WERI-Rb-1 (cell line): Measurements from ENCODE around the gene PDE8B.

ENCODE experiments used
- DNase-seq: peaks from one replicate; pipeline ENCODE4 v3.0.0-alpha.2; 2020
- H3K27ac ChIP-seq: fragments of 250-450 bp; sonication (Bioruptor Pico); 2 replicates; pipeline ENCODE4 v1.5.1; 2020; ENCODE audit warnings: mild to moderate bottlenecking, moderate library complexity
- H3K27me3 ChIP-seq: fragments of 250-450 bp; sonication (Bioruptor Pico); 2 replicates; pipeline ENCODE4 v1.5.1; 2021; ENCODE audit warnings: mild to moderate bottlenecking, low read depth, moderate library complexity; ENCODE audit not compliant: insufficient read depth, severe bottlenecking
- H3K36me3 ChIP-seq: fragments of 250-450 bp; sonication (Bioruptor Pico); 2 replicates; pipeline ENCODE4 v1.5.1; 2020; ENCODE audit warnings: mild to moderate bottlenecking, moderate library complexity
- H3K4me3 ChIP-seq: 2 replicates; pipeline ENCODE4 v1.5.1; 2011; ENCODE audit warnings: low read depth, mild to moderate bottlenecking, control low read depth, low read length
- H3K9me3 ChIP-seq: fragments of 250-450 bp; sonication (Bioruptor Pico); 2 replicates; pipeline ENCODE4 v1.5.1; 2021; ENCODE audit warnings: mild to moderate bottlenecking, moderate library complexity; ENCODE audit not compliant: severe bottlenecking
- TF ChIP-seq, protein P1 (sequence below): IDR thresholded peaks from 2 replicates; pipeline ENCODE4 v1.5.1; 2011; ENCODE audit warnings: low read depth, mild to moderate bottlenecking, control low read depth, inconsistent platforms, low read length

Gene PDE8B

GRCh38 chr5:77194762-77195161 is 15.7 kb upstream of the PDE8B start:
- Histone ChIP-seq H3K9me3 (peaks cover 2% of the 10 kb centered on the region), H3K36me3 (no peaks in the 10 kb centered on the region), H3K27me3 (no peaks in the 10 kb centered on the region), H3K4me3 (no peak overlapping the region), H3K27ac (no peak overlapping the region)
- no peak for DNase-seq
- TF ChIP-seq, protein P1, sequence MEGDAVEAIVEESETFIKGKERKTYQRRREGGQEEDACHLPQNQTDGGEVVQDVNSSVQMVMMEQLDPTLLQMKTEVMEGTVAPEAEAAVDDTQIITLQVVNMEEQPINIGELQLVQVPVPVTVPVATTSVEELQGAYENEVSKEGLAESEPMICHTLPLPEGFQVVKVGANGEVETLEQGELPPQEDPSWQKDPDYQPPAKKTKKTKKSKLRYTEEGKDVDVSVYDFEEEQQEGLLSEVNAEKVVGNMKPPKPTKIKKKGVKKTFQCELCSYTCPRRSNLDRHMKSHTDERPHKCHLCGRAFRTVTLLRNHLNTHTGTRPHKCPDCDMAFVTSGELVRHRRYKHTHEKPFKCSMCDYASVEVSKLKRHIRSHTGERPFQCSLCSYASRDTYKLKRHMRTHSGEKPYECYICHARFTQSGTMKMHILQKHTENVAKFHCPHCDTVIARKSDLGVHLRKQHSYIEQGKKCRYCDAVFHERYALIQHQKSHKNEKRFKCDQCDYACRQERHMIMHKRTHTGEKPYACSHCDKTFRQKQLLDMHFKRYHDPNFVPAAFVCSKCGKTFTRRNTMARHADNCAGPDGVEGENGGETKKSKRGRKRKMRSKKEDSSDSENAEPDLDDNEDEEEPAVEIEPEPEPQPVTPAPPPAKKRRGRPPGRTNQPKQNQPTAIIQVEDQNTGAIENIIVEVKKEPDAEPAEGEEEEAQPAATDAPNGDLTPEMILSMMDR, result no peak

- Histone ChIP-seq H3K4me3 (no peak overlapping the region), H3K9me3 (no peaks in the 10 kb centered on the region), H3K27me3 (no peaks in the 10 kb centered on the region), H3K27ac (no peak overlapping the region), H3K36me3 (no peaks in the 10 kb centered on the region)
- TF ChIP-seq, protein P1, result no peak
- DNase-seq, result no peak
Measured at GRCh38 chr5:77197840-77198554, 12.5 kb upstream of the PDE8B start.

DNA sequence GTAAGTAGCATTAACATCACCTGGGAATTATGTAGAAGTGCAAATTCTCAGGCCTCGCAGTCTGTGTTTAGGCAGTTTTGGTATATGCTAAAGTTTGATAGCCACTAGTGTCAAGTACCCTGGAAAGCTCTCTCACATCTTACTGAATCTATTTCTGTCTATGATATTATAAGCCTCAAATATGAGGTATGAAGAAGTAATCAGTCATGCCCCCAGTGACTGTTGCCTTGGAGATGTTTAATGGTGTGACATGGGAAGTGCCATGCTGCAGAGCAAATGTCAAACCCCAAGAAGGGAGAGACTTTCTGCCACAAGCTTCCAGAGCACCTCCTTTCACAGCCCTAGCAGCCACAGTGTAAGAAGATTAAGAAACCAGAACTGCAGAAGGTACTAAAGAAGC is 9.8 kb upstream of the PDE8B start:
- DNase-seq, result peak; percentile 41
- TF ChIP-seq, protein P1, result no peak
- Histone ChIP-seq H3K27ac (peak overlapping the region; percentile 47; the same call in 1 of the 2 replicates), H3K4me3 (no peak overlapping the region), H3K36me3 (no peaks in the 10 kb centered on the region), H3K9me3 (no peaks in the 10 kb centered on the region), H3K27me3 (no peaks in the 10 kb centered on the region)

- Histone ChIP-seq H3K9me3 (no peaks in the 10 kb centered on the region), H3K27me3 (no peaks in the 10 kb centered on the region), H3K36me3 (no peaks in the 10 kb centered on the region), H3K27ac (no peak overlapping the region), H3K4me3 (no peak overlapping the region)
- no peak for DNase-seq
- TF ChIP-seq, protein P1, result no peak
Measured at GRCh38 chr5:77202145-77202544, 8.3 kb upstream of the PDE8B start.

- no peaks in the 10 kb centered on the region for H3K36me3 ChIP-seq
- no peak overlapping the region for H3K4me3 ChIP-seq
- no peaks in the 10 kb centered on the region for H3K27me3 ChIP-seq
- H3K27ac ChIP-seq, result no peak overlapping the region
- TF ChIP-seq, protein P1, result no peak
- H3K9me3 ChIP-seq, result no peaks in the 10 kb centered on the region
- DNase-seq, result no peak
Measured at GRCh38 chr5:77204967-77205366, 5.5 kb upstream of the PDE8B start.
